Muscle layer of duodenum (tissue), 2 donors: ENCODE results near the gene MYLK4.
A peak's percentile ranks its signal among the peaks of the same experiment; 100 is the strongest.

Experiments
- H3K27ac ChIP-seq: one replicate; pipeline ENCODE4 v1.7.0; 2013; ENCODE audit warnings: mild to moderate bottlenecking, low read length
- H3K27me3 ChIP-seq: one replicate; pipeline ENCODE4 v1.7.0; 2013; ENCODE audit warnings: low read depth, mild to moderate bottlenecking, control low read depth, low read length
- H3K36me3 ChIP-seq, 2 donors: one replicate each; pipeline ENCODE4 v1.7.0; 2013; ENCODE audit warnings: low read length in 2 of 2, control low read depth in 1 of 2, mild to moderate bottlenecking in 1 of 2; ENCODE audit not compliant: insufficient read depth in 2 of 2, control insufficient read depth in 1 of 2
- H3K4me1 ChIP-seq, 2 donors: one replicate each; pipeline ENCODE4 v1.7.0; 2013; ENCODE audit warnings: low read length in 2 of 2, mild to moderate bottlenecking in 2 of 2, control low read depth in 1 of 2, moderate library complexity in 1 of 2; ENCODE audit not compliant: insufficient read depth in 2 of 2, control insufficient read depth in 1 of 2
- H3K4me3 ChIP-seq, 2 donors: one replicate each; pipeline ENCODE4 v1.7.0; 2013; ENCODE audit warnings: low read length in 2 of 2, low read depth in 1 of 2, mild to moderate bottlenecking in 1 of 2
- H3K9me3 ChIP-seq, 2 donors: one replicate each; pipeline ENCODE4 v1.7.0; 2013; ENCODE audit warnings: low read length in 2 of 2, control low read depth in 1 of 2, mild to moderate bottlenecking in 1 of 2; ENCODE audit not compliant: control insufficient read depth in 1 of 2
- donor health status: healthy.

The MYLK4 gene

DNA sequence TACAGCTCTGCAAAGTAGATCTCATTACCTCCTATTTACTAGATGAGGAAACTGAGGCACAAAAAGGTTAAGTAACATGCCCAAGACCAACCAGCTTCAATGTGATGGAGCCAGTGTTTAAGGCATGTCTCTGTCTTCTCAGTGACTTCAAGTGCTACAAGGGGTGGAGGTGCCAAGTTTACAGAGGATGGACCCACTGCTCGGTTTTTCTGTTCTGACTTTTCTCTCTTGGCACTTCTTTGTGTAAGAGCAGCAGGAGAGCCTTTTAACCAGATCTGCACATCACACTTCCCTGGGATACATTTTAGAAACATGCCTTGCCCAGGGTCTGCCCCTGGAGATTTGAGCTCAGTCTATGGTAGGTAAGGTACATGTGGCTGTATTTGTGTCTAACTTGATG is 24.3 kb upstream of the MYLK4 start:
- H3K4me1 ChIP-seq = peaks cover 0 to 15% of the 10 kb centered on the region in 2 donors
- no peaks in the 10 kb centered on the region for H3K9me3 ChIP-seq
- no peak overlapping the region for H3K27ac ChIP-seq
- H3K27me3 ChIP-seq = no peaks in the 10 kb centered on the region
- H3K36me3 ChIP-seq = peaks cover 16 to 24% of the 10 kb centered on the region in 2 donors
- no peak overlapping the region for H3K4me3 ChIP-seq

- peaks cover 5 to 14% of the 10 kb centered on the region in 2 donors for H3K36me3 ChIP-seq
- H3K27me3 ChIP-seq = no peaks in the 10 kb centered on the region
- no peaks in the 10 kb centered on the region for H3K9me3 ChIP-seq
- H3K4me3 ChIP-seq = no peak overlapping the region
- H3K4me1 ChIP-seq = peaks cover 4 to 23% of the 10 kb centered on the region in 2 donors
- no peak overlapping the region for H3K27ac ChIP-seq
These were observed 22.7 kb upstream of the MYLK4 start for GRCh38 chr6:2773449-2773848.

DNA sequence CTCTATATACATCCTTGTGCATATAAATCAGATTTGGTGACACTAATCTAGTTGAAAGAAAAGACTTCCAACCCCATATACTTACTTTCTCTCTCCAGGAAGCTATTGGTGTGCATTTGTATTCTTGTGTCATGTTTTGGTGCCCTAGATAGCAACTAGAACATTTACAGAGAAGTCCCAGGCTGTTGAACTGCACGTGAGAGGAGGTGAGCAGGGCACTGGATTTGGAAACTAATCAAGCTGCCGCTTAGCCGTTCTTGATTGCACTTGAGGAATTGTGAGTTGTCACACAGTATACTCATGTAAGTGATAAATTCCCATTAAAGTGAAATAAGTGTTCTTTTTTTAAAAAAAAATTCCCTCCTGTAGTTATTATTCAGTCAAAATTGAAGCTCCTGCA is 22.1 kb upstream of the MYLK4 start:
- no peak overlapping the region for H3K4me3 ChIP-seq
- no peaks in the 10 kb centered on the region for H3K9me3 ChIP-seq
- H3K36me3 ChIP-seq = peaks cover 5 to 14% of the 10 kb centered on the region in 2 donors
- H3K27me3 ChIP-seq = no peaks in the 10 kb centered on the region
- no peak overlapping the region for H3K27ac ChIP-seq
- peaks cover 10 to 30% of the 10 kb centered on the region in 2 donors for H3K4me1 ChIP-seq

- Histone ChIP-seq H3K27ac (no peak overlapping the region), H3K27me3 (no peaks in the 10 kb centered on the region), H3K4me1 (peaks cover 16 to 36% of the 10 kb centered on the region in 2 donors), H3K36me3 (peaks cover 5 to 14% of the 10 kb centered on the region in 2 donors), H3K9me3 (no peaks in the 10 kb centered on the region), H3K4me3 (no peak overlapping the region)
These were observed 20.4 kb upstream of the MYLK4 start for GRCh38 chr6:2771079-2771478.

DNA sequence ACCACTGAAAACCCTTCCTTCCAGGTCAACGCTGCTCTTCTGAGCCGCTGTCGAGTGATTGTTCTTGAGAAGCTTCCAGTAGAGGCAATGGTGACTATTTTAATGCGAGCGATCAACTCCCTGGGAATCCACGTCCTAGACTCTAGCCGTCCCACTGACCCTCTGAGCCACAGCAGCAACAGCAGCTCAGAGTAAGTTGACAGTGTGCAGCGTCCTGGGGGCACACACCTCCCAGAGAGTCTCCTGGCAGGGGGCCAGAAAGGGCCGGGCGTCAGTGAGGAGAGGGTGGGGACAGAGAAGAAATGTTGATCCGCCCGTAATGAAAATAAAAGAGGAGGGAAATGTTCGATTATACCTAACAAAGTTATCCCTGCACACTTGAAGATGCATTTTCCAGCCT is 19.4 kb upstream of the MYLK4 start:
- no peak overlapping the region for H3K27ac ChIP-seq
- no peaks in the 10 kb centered on the region for H3K9me3 ChIP-seq
- H3K4me1 ChIP-seq = peaks cover 16 to 36% of the 10 kb centered on the region in 2 donors
- H3K27me3 ChIP-seq = no peaks in the 10 kb centered on the region
- peaks cover 5 to 14% of the 10 kb centered on the region in 2 donors for H3K36me3 ChIP-seq
- H3K4me3 ChIP-seq = peak overlapping the region in 1 of 2 donors; percentile 14

GRCh38 chr6:2768696-2769095 is 18.0 kb upstream of the MYLK4 start:
- peaks cover 0 to 13% of the 10 kb centered on the region in 2 donors for H3K36me3 ChIP-seq
- no peak overlapping the region for H3K27ac ChIP-seq
- no peaks in the 10 kb centered on the region for H3K27me3 ChIP-seq
- peak overlapping the region; percentile 4 to 14 for H3K4me3 ChIP-seq
- peaks cover 16 to 41% of the 10 kb centered on the region in 2 donors for H3K4me1 ChIP-seq
- H3K9me3 ChIP-seq = no peaks in the 10 kb centered on the region

GRCh38 chr6:2767657-2768524 is 17.2 kb upstream of the MYLK4 start:
- peak overlapping the region; percentile 41 to 82 for H3K4me3 ChIP-seq
- H3K4me1 ChIP-seq = peaks cover 16 to 39% of the 10 kb centered on the region in 2 donors
- peak overlapping the region; percentile 27 for H3K27ac ChIP-seq
- no peaks in the 10 kb centered on the region for H3K27me3 ChIP-seq
- H3K9me3 ChIP-seq = no peaks in the 10 kb centered on the region
- H3K36me3 ChIP-seq = peaks cover 0 to 6% of the 10 kb centered on the region in 2 donors

- Histone ChIP-seq H3K4me1 (peaks cover 16 to 36% of the 10 kb centered on the region in 2 donors), H3K27ac (peak overlapping the region; percentile 72)
These were observed 16.3 kb upstream of the MYLK4 start for GRCh38 chr6:2766767-2767656.

GRCh38 chr6:2765896-2766766 is 15.4 kb upstream of the MYLK4 start:
- Histone ChIP-seq H3K9me3 (no peaks in the 10 kb centered on the region), H3K36me3 (peaks cover 0 to 2% of the 10 kb centered on the region in 2 donors), H3K27ac (peak overlapping the region; percentile 72), H3K27me3 (no peaks in the 10 kb centered on the region), H3K4me3 (peak overlapping the region; percentile 81 to 82), H3K4me1 (peaks cover 16 to 35% of the 10 kb centered on the region in 2 donors)

More at GRCh38 chr6:2766767-2767656, 16.3 kb upstream of the MYLK4 start:
- Histone ChIP-seq H3K4me3 (peak overlapping the region; percentile 81 to 82), H3K27me3 (no peaks in the 10 kb centered on the region), H3K9me3 (no peaks in the 10 kb centered on the region), H3K36me3 (peaks cover 0 to 6% of the 10 kb centered on the region in 2 donors)

- peaks cover 16 to 29% of the 10 kb centered on the region in 2 donors for H3K4me1 ChIP-seq
- H3K27ac ChIP-seq = peak within 1 kb of the TSS; percentile 96
- no peaks in the 10 kb centered on the region for H3K36me3 ChIP-seq
- no peaks in the 10 kb centered on the region for H3K9me3 ChIP-seq
- H3K4me3 ChIP-seq = peak within 1 kb of the TSS; percentile 81 to 82
- H3K27me3 ChIP-seq = no peaks in the 10 kb centered on the region
These were observed 14.6 kb upstream of the MYLK4 start, which contains the start of gene WRNIP1 for GRCh38 chr6:2765166-2765895. Gene WRNIP1, plus strand, starts transcription at chr6:2765393. Its CDS starts 230 bp downstream, at chr6:2765623.
